SK-N-SH treated with all-trans-retinoic acid at 6 μM for 48 hours (cell line): ENCODE measurements around the gene TPRX2.
"Not testable (repeated sequence)": the region's sequence is repeated elsewhere in the genome, so short reads cannot be mapped to it uniquely, and the experiment has no call there.

Experiments
- BACH2 ChIP-seq: fragments of 250-450 bp; sonication (Bioruptor Pico); IDR thresholded peaks from 2 replicates; pipeline ENCODE4 v1.9.0; 2021; ENCODE audit warnings: mild to moderate bottlenecking, borderline replicate concordance
- CREB5 ChIP-seq: fragments of 250-450 bp; sonication (Bioruptor Pico); IDR thresholded peaks from 2 replicates; pipeline ENCODE4 v1.5.1; 2020; ENCODE audit warnings: low read depth, mild to moderate bottlenecking, moderate library complexity
- GLIS3 ChIP-seq: fragments of 250-450 bp; sonication (Bioruptor Pico); IDR thresholded peaks from 2 replicates; pipeline ENCODE4 v1.5.0; 2020; ENCODE audit warnings: mild to moderate bottlenecking, moderate library complexity
- ISL1 ChIP-seq: fragments of 250-450 bp; sonication (Bioruptor Pico); IDR thresholded peaks from 2 replicates; pipeline ENCODE4 v2.1.2; 2022; ENCODE audit warnings: mild to moderate bottlenecking, moderate library complexity
- RARB ChIP-seq: fragments of 250-450 bp; sonication (Bioruptor Pico); IDR thresholded peaks from 2 replicates; pipeline ENCODE4 v1.8.0; 2021; ENCODE audit warnings: mild to moderate bottlenecking, moderate library complexity
- TCF4 ChIP-seq: fragments of 250-450 bp; sonication (Bioruptor Pico); IDR thresholded peaks from 2 replicates; pipeline ENCODE4 v1.8.0; 2021; ENCODE audit warnings: mild to moderate bottlenecking, moderate library complexity, borderline replicate concordance
- TOX ChIP-seq: fragments of 250-450 bp; sonication (Bioruptor Pico); IDR thresholded peaks from 2 replicates; pipeline ENCODE4 v1.8.0; 2021; ENCODE audit warnings: mild to moderate bottlenecking, moderate library complexity, borderline replicate concordance
- ZFP30 ChIP-seq: fragments of 450-650 bp; formaldehyde crosslinking; IDR thresholded peaks from 2 replicates; pipeline ENCODE4 v1.5.0; 2022; ENCODE audit warnings: mild to moderate bottlenecking, moderate library complexity
- ZNF70 ChIP-seq: fragments of 450-650 bp; formaldehyde crosslinking; IDR thresholded peaks from 2 replicates; pipeline ENCODE4 v1.5.0; 2020; ENCODE audit warnings: mild to moderate bottlenecking, moderate library complexity
- TF ChIP-seq, protein P1 (sequence below): fragments of 250-450 bp; sonication (Bioruptor Pico); IDR thresholded peaks from 2 replicates; pipeline ENCODE4 v1.8.0; 2021; ENCODE audit warnings: low read depth, mild to moderate bottlenecking, moderate library complexity, borderline replicate concordance

- not testable (repeated sequence) for TF ChIP-seq RARB (CRISPR knock-in tag); ISL1 (CRISPR knock-in tag); TOX; GLIS3; TCF4 (CRISPR knock-in tag); ZNF70; BACH2 (CRISPR knock-in tag); ZFP30 (CRISPR knock-in tag); CREB5 (CRISPR knock-in tag)
- TF ChIP-seq, protein P1, sequence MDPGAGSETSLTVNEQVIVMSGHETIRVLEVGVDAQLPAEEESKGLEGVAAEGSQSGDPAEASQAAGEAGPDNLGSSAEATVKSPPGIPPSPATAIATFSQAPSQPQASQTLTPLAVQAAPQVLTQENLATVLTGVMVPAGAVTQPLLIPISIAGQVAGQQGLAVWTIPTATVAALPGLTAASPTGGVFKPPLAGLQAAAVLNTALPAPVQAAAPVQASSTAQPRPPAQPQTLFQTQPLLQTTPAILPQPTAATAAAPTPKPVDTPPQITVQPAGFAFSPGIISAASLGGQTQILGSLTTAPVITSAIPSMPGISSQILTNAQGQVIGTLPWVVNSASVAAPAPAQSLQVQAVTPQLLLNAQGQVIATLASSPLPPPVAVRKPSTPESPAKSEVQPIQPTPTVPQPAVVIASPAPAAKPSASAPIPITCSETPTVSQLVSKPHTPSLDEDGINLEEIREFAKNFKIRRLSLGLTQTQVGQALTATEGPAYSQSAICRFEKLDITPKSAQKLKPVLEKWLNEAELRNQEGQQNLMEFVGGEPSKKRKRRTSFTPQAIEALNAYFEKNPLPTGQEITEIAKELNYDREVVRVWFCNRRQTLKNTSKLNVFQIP (CRISPR knock-in tag), result not testable (repeated sequence)
These were observed 40.8 kb upstream of the TPRX2 start for GRCh38 chr19:47818221-47818620.
